ENCODE data around the gene VEGFA. TPM values are rescaled to one million over a fixed set of nuclear protein-coding genes. Genes with fewer than 3 reads are reported as not detected.

Gene VEGFA
- polyA plus RNA-seq (2011; rRNA removed) (83.7 and 101 TPM in 2 replicates), polyA plus RNA-seq (2017; fragmentation: RNase III; extraction: RNeasy Plus Mini Kit Qiagen cat#74134 plus additional on column Dnase treatment) (35.4 to 41.1 TPM (median 35.8 TPM) in 3 replicates), polyA minus RNA-seq (2011; rRNA and poly(A)+ RNA removed) (125 and 135 TPM in 2 replicates)
- 71.6 and 78.6 TPM in 2 replicates for polyA plus RNA-seq (2012; cell fraction: cytosol; rRNA removed)
- 87.2 and 111 TPM in 2 replicates for polyA plus RNA-seq (2012; cell fraction: nucleus; rRNA removed)

GRCh38 chr6:43769526-43770371 lies at the start of gene VEGFA:
Gene VEGFA (plus strand): TSS chr6:43770211.
- WGBS (ENCODE audit: missing lambda C conversion rate): under 1% methylated on average over 24 of the region's 62 CpGs
- Histone ChIP-seq H3K4me1 (peaks cover 14% of the 10 kb centered on the region), H3K4me3 (peak within 1 kb of the TSS; percentile 59), H3K27ac (peak within 1 kb of the TSS; percentile 97 to 100), H3K9me3 (no peaks in the 10 kb centered on the region), H3K4me2 (peak within 1 kb of the TSS; percentile 93)
- DNase-seq (ENCODE audit: low read depth in 1 of 2, low spot score in 1 of 2): peak; percentile 84 to 85
- ChIA-PET POLR2A (interaction anchor here (0.8 to 2.5 kb wide), 23 partner anchors 9 to 320 kb away, joined by 3 to 21 read pairs (median 4); partner anchors contain the start of gene GTPBP2), CTCF (interaction anchor here (0.5 to 4.8 kb wide), 75 partner anchors 8 to 468 kb away, joined by 3 to 235 read pairs (median 4); no protein-coding TSS in a partner anchor)
- FAIRE-seq: no peak
- ATAC-seq: peak; percentile 55 to 76
- TF ChIP-seq CHD4 (IDR thresholded peaks at IDR 0.05; ENCODE audit: borderline replicate concordance) (no peak), HMGXB4 (CRISPR knock-in tag; IDR thresholded peaks at IDR 0.05; ENCODE audit: borderline replicate concordance) (no peak), GATA3 (IDR thresholded peaks at IDR 0.05; ENCODE audit: borderline replicate concordance) (no peak), PBX3 (IDR thresholded peaks at IDR 0.05) (no peak), SMC3 (IDR thresholded peaks at IDR 0.05) (peak; percentile 89), HOXA7 (CRISPR knock-in tag; IDR thresholded peaks at IDR 0.05) (no peak), NPAS2 (CRISPR knock-in tag; IDR thresholded peaks at IDR 0.05; ENCODE audit: borderline replicate concordance) (no peak), KDM5A (IDR thresholded peaks at IDR 0.05) (no peak), ZC3H11A (IDR thresholded peaks at IDR 0.05) (no peak), REST (IDR thresholded peaks at IDR 0.05) (no peak), POLR2AphosphoS2 (conservative IDR thresholded peaks at IDR 0.05; ENCODE audit: low read length) (no peak), CTCF (IDR thresholded peaks at IDR 0.05) (peak; percentile 87), MYC (IDR thresholded peaks at IDR 0.05; ENCODE audit: borderline replicate concordance, low read length) (peak; percentile 49; the same call in 1 of the 2 replicates), BHLHE40 (IDR thresholded peaks at IDR 0.05; ENCODE audit: low read depth, low read length) (no peak), RFX5 (IDR thresholded peaks at IDR 0.05) (no peak), TFCP2L1 (CRISPR knock-in tag; IDR thresholded peaks at IDR 0.05) (no peak), EHF (CRISPR knock-in tag; IDR thresholded peaks at IDR 0.05) (no peak), HES2 (IDR thresholded peaks at IDR 0.05) (no peak), FOSB (CRISPR knock-in tag; IDR thresholded peaks at IDR 0.05) (no peak), EHMT2 (IDR thresholded peaks at IDR 0.05; ENCODE audit: low read depth) (no peak), NR3C1 (IDR thresholded peaks at IDR 0.05) (no peak), JUN (IDR thresholded peaks at IDR 0.05) (peak; percentile 56 to 72; a peak in 3 of 5 replicates), RARB (CRISPR knock-in tag; IDR thresholded peaks at IDR 0.05) (no peak), HEYL (CRISPR knock-in tag; IDR thresholded peaks at IDR 0.05) (no peak), SREBF2 (IDR thresholded peaks at IDR 0.05) (no peak), PHF8 (IDR thresholded peaks at IDR 0.05; ENCODE audit: borderline replicate concordance, low read depth) (0 out of 2 replicates have a peak, but pooled peaks have one; percentile 47), JUNB (IDR thresholded peaks at IDR 0.05) (no peak), FOSL2 (IDR thresholded peaks at IDR 0.05) (no peak), FOSL2 (CRISPR knock-in tag; IDR thresholded peaks at IDR 0.05) (no peak), CBX2 (IDR thresholded peaks at IDR 0.05; ENCODE audit: borderline replicate concordance, low read depth) (no peak)

All from A549 (cell line).